Activated CD8-positive, alpha-beta memory T cell treated with anti-CD3 and anti-CD28 coated beads for 36 hours (primary cell): ENCODE measurements around the gene AMOTL2. TPM values are rescaled to one million over a fixed set of nuclear protein-coding genes. Genes with fewer than 3 reads are reported as not detected.

ENCODE experiments used
- CTCF ChIA-PET: fragments of 350-600 bp; sonication (Branson Sonifier 250); formaldehyde crosslinking; loops from one replicate; lab custom pipeline; 2021; ENCODE audit warnings: antibody characterized with exemption; lab: Charles Lee
- POLR2A ChIA-PET: fragments of 350-600 bp; sonication (Branson Sonifier 250); formaldehyde crosslinking; loops from one replicate; lab custom pipeline; 2021; ENCODE audit warnings: antibody characterized with exemption; lab: Charles Lee
- total RNA-seq, 2 experiments: library from RNA; stranded (reverse); gene quantifications; one replicate each; pipeline ENCODE4 v1.2.3, GENCODE V29; 2021

AMOTL2 gene
- not detected for total RNA-seq

DNA sequence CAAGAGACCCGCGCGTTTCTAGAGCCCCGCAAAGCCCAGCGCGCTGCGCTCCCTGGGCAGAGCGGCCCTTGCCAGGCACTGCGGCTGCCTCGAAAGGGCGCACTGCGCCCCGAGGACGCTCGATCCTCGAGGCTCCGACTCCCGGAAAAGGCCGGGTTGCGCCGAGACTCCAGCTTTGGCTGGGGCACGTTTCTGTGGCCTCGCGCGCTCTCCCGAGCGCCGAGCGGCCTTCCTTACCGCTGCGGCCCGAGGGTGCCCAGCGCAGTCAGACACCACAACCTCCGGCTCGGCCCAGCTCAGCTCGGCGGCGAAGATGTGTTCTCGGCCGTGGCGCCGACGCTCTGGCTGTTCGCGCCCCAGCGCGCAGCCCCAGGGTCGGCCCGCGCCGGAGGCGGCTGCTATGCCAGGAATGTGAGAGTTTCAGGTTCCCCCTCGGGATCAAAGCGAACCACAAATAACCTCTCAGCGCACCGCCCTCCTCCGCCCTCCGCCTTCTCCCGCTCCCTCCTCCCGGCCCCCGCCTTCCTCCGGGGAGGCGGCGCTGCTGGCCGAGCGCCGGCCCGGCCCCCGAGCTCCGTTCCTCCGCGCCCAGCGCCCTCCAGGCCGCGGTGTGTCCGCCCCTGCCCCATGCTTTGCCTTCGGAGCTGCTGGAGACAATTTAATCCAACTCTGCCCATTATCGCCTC, at the start of gene AMOTL2:
AMOTL2 (minus strand) TSS at position 343 of the 686 bp plus-strand sequence. CDS start 3,014 bp downstream, outside the sequence.
- ChIA-PET CTCF (no interaction called here), POLR2A (no interaction called here)

DNA sequence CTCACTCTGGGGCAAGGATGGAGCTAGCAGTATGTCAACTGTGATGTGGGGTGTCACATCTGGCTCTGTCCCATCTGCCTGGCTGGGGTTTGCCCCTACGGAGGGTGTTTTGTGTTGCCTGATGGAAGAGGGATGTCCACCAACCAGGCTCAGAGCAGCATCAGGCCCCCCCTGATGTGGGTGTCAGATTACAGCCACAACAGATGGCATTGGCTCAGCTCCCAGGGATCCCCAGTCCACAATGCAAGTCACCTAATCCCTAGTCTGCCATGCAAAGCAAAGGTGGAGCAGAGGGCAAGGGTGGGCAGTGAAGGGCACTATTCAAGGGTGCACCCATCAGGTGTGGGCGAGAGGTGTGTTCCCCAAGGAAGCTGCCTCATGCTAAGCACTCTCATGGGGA, 48.9 kb upstream of the AMOTL2 start:
- CTCF ChIA-PET: no interaction called here
- POLR2A ChIA-PET: no interaction called here

DNA sequence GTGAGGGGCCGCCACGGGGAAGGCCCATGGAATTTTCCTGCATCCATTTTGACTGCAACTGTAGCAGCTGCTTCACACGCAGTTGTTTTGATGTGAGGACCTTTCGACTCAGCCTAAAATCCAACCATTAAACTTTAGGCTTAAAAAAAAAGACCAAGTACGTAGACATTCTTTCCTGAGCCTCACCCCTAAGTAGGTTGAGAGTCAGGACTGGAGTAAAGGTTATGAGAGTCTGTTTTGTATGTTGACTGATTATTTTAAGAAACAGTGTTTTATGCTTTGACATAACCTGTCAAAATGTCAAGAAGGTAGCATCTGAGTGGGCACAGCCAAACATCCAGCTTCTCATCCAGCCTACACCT, 45.7 kb upstream of the AMOTL2 start:
- ChIA-PET POLR2A (no interaction called here), CTCF (no interaction called here)

DNA sequence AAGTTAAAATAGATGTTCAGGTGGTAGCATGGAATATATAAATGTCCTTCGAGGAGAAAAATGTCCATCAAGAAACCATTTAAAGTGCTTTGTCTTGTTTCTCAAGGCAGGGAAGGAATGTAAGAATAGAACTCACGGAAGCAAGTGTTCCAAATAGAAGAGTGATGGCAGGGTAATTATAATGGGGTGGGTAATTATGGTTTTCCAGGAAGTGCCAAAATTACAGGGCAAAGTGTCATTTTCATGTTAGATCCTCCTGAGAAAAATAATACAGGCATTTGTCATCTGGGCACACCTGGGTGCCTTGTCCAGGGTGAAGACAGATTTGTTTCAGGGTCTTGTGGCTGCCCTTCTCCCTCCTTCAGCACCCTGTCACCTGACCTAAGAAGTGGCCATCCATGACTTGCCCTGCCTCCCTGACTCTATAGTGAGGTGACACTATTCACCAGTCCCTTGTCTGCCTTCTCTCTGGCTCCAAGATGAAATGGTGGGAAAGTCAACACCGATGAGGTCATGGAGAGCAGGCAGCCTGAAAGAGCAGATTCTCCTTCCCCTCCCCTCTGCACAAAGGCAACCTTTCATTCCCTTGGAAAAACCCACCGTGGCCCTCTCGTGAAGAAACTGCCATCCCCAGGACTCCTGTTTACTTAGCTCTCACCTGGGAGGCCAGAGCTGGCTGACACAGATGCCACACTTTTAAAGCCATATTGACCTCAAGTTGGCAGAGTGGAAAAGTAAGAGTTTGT, 45.1 kb upstream of the AMOTL2 start:
- ChIA-PET POLR2A (no interaction called here), CTCF (no interaction called here)

DNA sequence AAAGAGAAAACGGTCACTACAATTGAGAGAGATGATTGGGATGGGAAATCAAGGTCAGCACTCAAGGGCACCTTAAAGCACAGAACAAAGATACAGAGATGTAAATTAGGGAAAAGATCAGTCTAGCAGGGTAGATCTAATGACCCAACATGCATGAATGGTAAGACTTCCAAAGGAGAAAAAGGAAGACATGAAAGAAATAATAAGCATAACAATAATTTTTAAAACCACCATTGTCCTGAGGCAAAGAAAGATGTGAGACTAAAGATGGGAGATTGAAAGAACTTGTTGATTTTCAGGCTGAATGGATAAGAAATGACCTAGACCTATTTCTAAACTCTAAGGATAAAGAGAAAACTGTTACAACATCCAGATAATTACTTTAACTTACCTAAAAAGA, 34.8 kb upstream of the AMOTL2 start:
- POLR2A ChIA-PET: interaction anchor here (0.6 kb wide), 1 partner anchor 48 kb away, joined by 4 read pairs; no protein-coding TSS in a partner anchor
- CTCF ChIA-PET: no interaction called here

DNA sequence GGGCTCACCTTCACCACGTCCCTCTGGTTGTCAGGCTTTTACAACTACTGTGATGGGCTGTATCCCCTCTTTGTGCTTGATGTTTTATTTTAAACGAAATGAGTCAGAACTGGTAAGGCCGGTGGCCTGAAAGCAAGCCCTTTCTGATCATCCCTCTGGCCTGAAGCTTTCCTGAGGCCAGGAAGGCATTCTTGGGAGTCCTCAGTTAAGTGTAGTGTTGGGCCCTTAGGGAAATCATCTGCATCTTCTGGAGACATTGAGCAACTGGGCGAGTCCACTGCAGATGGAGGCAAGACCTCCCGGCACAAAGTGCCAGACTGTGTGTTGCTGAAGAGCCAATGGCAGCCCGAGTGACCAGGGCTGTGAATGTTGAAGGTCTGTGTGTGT, 33.0 kb upstream of the AMOTL2 start:
- CTCF ChIA-PET: no interaction called here
- POLR2A ChIA-PET: no interaction called here

DNA sequence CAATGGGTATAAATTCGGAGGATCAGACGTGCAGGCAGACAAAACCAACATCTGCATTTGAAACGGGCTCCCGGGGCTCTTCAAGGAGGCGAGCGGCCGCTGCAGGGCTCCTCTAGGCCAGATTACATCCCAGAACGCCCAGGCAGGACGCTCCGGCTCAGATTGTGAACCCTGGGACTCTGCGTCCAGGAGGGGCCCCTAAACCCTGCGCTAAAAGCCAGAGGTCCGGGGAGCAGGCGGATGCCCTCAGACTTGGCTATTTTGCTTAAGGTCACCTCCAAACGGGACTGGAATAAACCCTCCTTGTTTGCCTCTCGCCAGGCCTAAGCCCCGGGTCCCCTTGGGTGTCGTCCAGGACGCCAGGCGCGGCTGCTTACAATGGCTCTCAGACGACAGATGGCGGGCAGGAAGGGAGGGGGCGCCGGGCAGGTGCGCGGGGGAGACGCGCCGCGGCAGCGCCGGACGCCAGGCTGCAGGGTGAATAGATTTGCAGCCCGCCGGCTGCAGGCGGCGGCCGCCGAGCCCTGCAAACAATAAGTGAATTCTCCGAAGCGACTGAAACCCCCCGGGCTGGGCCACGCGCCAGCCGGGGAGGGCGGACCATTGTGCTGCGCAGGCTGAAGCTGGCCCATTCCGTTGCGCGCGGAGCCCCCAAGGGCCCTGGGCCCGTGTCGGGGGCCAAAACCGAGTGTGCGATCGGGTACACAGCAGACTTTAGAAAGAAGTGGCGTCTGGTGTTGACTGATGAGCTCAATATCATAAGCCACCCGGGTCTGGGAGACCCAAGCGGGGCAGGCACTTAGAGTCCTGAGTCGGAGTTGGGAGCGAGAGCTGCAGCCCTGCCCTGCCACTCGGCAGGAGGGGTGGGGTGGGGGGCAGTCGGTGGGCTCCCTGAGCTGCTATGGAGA, 32.3 kb upstream of the AMOTL2 start:
- ChIA-PET POLR2A (no interaction called here), CTCF (no interaction called here)

DNA sequence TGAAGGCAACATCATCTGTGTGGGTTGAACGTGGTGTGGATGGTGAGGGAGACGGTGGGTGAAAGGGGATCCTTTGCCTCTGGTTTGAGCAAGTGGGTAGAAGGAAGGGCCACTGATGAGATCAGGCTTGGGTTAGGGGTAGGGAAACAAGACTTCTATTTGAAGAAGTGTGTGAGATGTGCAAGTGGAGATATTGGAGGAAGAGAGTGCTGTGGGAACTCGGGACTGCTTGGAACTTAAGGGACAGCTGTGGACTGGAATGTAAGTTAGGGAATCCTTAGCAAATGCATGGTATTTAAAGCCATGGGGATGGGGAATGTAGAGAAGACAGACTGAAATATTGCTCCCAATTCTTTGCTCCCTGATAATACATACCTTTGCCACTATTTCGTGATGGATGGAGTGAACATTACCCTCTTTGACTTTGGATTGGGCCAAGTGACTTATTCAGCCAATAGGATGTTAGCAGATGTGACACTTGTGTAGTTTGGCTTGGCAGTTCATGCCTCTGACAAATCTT, 30.2 kb upstream of the AMOTL2 start:
- CTCF ChIA-PET: no interaction called here
- POLR2A ChIA-PET: no interaction called here

DNA sequence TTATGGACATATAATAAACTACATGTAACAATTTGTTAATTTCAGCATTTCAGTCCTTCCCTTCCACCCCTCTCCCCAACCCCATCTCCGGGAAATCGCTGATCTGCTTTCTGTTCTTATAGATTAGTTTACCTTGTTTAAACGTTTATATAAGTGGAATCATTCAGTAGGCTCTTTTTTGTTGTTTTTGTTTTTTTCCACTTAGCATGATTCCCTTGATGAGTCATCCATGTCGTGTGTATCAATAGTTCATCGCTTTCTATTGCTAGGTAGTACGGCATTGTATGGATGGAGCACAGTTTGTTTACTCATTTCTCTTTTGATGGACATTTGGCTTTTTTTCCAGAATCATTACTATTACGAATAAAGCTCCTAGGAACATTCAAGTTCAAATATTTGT, 23.5 kb upstream of the AMOTL2 start:
- POLR2A ChIA-PET: no interaction called here
- CTCF ChIA-PET: interaction anchor here (0.6 kb wide), 1 partner anchor 42 kb away, joined by 3 read pairs; no protein-coding TSS in a partner anchor

DNA sequence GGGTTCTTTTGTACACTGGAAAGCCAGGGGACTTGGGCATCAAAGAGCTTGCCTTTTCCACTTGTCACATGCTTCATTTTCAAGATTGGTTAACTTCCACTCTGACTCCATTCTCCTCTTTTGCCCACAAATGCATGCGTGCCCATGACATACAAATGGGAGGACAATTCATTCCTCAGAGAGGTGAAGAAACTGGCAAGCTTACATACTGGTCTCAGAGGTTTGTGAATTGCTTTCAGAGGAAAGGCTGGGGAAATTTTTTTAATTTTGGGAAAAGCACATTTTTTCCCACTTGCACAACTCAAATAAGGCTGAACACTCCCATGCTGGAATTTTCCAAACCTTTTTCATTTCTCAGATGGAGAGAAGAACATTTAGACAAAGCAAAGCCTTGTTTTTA, 20.9 kb upstream of the AMOTL2 start:
- ChIA-PET CTCF (no interaction called here), POLR2A (no interaction called here)

DNA sequence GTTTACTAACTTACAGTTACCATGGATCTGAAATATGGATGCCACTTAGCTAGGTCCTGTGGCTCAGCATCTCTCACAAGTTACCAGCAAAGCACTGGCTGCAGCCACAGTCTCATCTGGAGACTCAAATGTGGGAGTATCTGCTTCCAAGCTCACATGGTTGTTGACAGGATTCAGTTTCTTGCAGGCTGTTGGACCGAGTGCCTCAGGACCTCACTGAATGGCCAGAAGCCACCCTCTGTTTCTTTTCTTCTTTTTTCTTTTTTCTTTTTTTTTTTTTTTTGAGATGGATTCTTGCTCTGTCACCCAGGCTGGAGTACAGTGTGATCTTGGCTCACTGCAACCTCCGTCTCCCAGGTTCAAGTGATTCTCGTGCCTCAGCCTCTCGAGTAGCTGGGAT, 20.1 kb upstream of the AMOTL2 start:
- POLR2A ChIA-PET: interaction anchor here (0.7 kb wide), 1 partner anchor 29 kb away, joined by 3 read pairs; no protein-coding TSS in a partner anchor
- CTCF ChIA-PET: no interaction called here

DNA sequence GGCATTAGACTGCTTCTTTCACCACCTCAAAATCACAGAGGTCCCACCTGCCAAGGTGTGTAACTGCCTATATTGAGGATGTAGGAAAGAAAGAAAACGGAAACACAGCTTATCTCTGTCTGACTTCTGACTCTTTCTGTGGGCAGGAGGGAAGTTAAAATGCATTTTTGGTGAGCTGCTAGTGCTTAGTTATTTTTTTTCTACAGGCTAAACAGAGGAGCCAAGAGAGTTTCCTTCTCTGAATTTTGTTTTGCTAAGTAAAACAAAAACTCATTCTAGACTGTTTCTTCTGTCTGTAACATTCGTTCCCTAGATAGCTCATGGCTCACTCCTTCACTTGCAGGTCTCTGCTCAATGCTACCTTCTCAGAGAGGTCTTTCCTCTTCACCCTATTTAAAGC, 18.8 kb upstream of the AMOTL2 start:
- CTCF ChIA-PET: no interaction called here
- POLR2A ChIA-PET: no interaction called here

DNA sequence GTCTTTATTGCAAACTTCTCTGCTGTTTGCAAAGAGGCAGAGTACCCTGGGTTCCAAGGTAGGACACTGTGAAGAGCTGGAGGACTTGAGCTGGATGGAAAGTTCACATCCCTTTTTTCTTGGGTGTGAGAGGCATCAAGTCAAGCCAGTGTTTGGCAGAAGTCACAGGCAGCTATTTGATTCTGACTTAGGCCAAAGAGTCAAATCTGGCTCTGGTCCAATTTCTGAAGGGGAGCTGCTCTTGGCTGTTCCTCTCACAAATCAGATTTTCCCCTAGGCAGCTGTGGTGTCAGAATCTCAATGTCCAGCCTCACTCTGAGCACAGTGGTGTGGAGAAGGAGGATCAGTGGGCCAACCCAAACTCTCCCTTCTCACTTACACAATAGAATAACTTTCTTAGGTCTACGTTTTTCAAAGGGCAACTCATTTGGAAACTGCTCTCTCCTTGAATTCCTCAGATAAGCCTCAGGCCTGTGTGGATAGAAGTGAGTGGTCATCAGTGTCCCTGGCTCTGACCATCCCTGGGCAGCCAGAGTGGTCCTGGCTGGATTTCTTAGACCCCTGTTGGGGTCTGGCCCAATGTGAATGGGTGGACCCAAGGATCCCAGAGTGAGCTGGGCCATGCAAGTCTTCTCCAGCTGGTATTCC, 18.2 kb upstream of the AMOTL2 start:
- CTCF ChIA-PET: no interaction called here
- POLR2A ChIA-PET: no interaction called here

DNA sequence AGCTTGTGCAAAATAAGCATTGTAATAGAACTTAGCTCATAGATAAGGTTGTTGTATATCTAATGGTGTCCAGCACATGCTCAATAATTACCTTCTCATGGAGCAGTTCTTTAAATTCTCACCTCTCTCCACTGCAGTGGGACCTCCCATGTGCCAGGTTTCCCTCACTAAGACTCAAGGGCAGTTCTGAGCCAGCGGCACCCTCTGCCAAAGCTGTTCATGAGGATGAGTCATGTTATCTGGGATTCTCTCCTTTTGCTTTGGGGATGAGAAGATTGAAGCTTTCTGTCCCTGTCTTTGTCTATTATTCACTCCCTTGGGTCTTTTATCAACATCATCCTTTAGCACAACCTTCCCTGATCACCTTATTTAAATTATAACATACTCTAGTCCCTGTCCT, 15.6 kb upstream of the AMOTL2 start:
- CTCF ChIA-PET: no interaction called here
- POLR2A ChIA-PET: no interaction called here

DNA sequence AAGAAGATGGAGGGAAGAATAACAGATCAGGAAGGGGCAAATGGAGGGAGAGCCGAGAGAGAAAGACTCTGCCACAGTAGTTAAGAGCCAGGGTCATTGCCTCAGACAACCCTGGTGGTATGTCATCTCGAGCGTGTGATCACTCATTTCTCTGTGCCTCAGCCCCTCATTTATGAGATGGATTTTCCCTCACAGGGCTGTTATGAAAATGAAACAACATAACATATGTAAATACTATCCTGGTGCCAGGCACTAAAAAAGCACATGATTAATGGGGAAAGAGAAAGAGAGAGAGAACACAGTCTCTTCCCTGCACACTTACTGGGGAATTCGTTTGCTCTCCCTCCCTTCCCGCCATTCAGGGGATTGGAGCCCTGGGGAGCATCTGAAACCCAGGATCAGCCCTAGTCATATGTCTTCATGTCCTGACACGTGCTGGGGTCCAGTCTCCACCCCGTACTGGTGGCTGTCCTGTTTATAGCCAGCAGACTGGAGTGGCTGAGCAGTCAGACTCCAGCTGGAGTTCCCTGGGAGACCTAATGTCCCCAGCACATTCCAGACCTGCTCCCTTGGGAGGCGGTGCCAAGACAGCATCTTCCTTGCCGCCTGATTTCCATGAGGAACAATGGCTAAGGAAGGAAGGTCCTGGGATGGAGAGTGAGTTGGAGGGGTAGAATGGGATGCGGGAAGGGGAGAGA, 14.7 kb upstream of the AMOTL2 start:
- ChIA-PET POLR2A (no interaction called here), CTCF (no interaction called here)

DNA sequence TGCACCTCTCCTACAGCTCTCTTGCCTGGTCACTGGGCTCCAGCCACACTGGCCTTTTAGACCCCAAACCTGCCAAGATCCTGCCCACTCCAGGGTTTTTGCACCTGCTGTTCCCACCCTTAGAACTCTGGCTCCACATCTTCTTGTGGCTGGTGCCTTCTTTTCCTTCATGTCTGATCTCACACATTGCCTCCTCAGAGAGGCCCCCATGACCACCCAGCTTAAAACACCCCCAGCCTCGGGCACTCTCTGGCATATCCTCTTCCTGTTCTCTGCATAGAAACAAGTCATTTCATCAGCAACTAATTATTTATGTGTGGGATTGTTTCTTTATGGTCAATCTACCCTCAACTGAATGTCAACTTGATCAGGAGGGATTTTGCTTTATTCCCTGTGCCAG, 14.0 kb upstream of the AMOTL2 start:
- CTCF ChIA-PET: no interaction called here
- POLR2A ChIA-PET: no interaction called here

DNA sequence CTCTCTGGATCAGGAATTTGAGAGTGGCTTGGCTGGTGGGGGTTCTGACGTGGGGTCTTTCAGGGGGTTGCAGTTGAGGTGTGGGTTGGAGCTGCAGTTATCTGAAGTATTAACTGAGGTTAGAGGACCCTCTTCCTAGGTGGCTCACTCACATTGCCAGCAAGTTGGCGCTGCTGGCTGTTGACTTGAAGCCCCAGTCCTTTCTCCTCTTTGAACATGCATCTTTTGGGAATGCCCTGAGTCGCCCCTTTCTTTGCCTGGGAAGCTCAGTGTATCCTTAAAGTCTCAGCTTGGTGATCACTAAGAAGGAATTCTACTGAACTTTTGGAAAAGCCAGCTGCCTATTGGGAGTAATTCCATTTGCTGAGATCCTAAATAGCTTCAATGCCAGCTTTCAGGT, 13.0 kb upstream of the AMOTL2 start:
- ChIA-PET CTCF (no interaction called here), POLR2A (no interaction called here)

DNA sequence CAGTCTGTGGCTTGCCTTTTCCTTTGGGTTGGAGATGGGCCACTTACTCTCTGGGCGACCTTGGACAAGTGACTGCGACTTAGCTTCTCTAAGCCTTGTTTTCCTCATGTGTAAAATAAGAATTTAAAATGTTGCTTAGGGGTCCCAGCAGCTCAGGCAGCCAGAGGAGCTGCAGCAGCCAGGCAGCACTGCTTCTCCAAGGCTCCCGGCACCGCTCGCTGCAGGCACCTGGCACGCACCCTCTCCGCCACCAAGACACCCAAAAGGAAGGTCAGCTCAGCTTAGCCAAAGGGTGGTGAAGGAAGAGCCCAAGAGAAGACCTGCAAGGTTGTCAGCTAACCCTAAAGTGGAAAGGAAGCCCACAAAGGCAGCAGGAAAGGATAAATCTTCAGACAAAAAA, 10.7 kb upstream of the AMOTL2 start:
- ChIA-PET CTCF (no interaction called here), POLR2A (no interaction called here)
